Activated CD4-positive, alpha-beta T cell treated with anti-CD3 and anti-CD28 coated beads, Interleukin-2, amount 10 ng/mL, durations not matched to agents 24 days and 14 days (primary cell): Measurements from ENCODE around the gene NTRK2. TPM values are rescaled to one million over a fixed set of nuclear protein-coding genes. Genes with fewer than 3 reads are reported as not detected.
"Not testable (repeated sequence)": the region's sequence is repeated elsewhere in the genome, so short reads cannot be mapped to it uniquely, and the experiment has no call there.

ENCODE experiments used
- DNase-seq: peaks from one replicate; pipeline ENCODE4 v3.0.0; 2022
- H3K27ac Mint-ChIP-seq: one replicate; pipeline ENCODE4 v1.8.0; 2022; ENCODE audit warnings: mild to moderate bottlenecking, mixed read lengths
- H3K27me3 Mint-ChIP-seq: one replicate; pipeline ENCODE4 v1.8.0; 2022; ENCODE audit warnings: mixed read lengths
- H3K36me3 Mint-ChIP-seq: one replicate; pipeline ENCODE4 v1.8.0; 2022; ENCODE audit warnings: low read depth, mild to moderate bottlenecking, mixed read lengths
- H3K4me1 Mint-ChIP-seq: one replicate; pipeline ENCODE4 v1.8.0; 2021; ENCODE audit warnings: mixed read lengths
- H3K4me3 Mint-ChIP-seq: one replicate; pipeline ENCODE4 v1.8.0; 2022; ENCODE audit warnings: mild to moderate bottlenecking, moderate library complexity, mixed read lengths
- H3K9me3 Mint-ChIP-seq: one replicate; pipeline ENCODE4 v1.8.0; 2021; ENCODE audit warnings: mixed read lengths
- intact Hi-C: fragments of 100-400 bp; cut with micrococcal nuclease; formaldehyde crosslinking; loops from one replicate; pipeline ENCODE4 v1.15.1; 2023
- total RNA-seq: library from RNA; stranded (reverse); gene quantifications from 2 replicates; pipeline ENCODE4 v1.2.3, GENCODE V29; 2022

NTRK2 gene
- total RNA-seq, 1 donor from 2014 or later = 2.4 TPM

- Mint-ChIP-seq H3K27ac (no peak overlapping the region), H3K4me1 (peaks cover 6% of the 10 kb centered on the region), H3K36me3 (no peaks in the 10 kb centered on the region), H3K9me3 (no peaks in the 10 kb centered on the region), H3K4me3 (no peak overlapping the region), H3K27me3 (peaks cover 2% of the 10 kb centered on the region)
- intact Hi-C loops = no loop called here
- no peak for DNase-seq
Observed at GRCh38 chr9:84871983-84872382, 202.5 kb downstream of the NTRK2 start.

- Mint-ChIP-seq H3K4me1 (peaks cover 6% of the 10 kb centered on the region), H3K36me3 (no peaks in the 10 kb centered on the region), H3K9me3 (no peaks in the 10 kb centered on the region), H3K27me3 (peaks cover 2% of the 10 kb centered on the region), H3K27ac (no peak overlapping the region), H3K4me3 (no peak overlapping the region)
- no peak for DNase-seq
- intact Hi-C loops = no loop called here
Observed at GRCh38 chr9:84874022-84874421, 204.5 kb downstream of the NTRK2 start.

DNA sequence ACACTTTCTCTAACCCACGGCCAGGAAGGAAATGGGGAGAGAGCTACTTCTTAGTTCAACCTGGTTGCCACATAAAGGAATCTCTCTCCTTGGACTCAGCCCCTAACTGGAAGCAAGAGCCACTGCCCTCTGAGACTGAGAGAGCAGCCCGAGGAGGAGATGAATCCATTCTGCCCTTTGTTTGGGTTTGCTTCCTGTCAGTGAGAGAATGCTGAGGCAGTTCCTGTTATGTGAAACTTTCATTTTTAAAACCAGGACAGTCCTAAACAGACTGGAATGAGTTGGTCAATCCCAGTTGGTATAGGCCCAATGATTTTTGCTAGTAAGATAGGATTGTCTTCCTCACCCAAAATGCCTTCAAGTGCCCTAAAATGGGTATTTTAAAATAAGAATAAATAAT is 205.1 kb downstream of the NTRK2 start:
- peak; percentile 56 for DNase-seq
- Mint-ChIP-seq H3K27me3 (no peaks in the 10 kb centered on the region), H3K36me3 (no peaks in the 10 kb centered on the region), H3K9me3 (no peaks in the 10 kb centered on the region), H3K27ac (no peak overlapping the region), H3K4me1 (peaks cover 6% of the 10 kb centered on the region), H3K4me3 (no peak overlapping the region)
- intact Hi-C loops = no loop called here

- H3K4me3 Mint-ChIP-seq = no peak overlapping the region
- DNase-seq = no peak
- no peak overlapping the region for H3K27ac Mint-ChIP-seq
- H3K27me3 Mint-ChIP-seq = no peaks in the 10 kb centered on the region
- no peaks in the 10 kb centered on the region for H3K36me3 Mint-ChIP-seq
- peaks cover 6% of the 10 kb centered on the region for H3K4me1 Mint-ChIP-seq
- H3K9me3 Mint-ChIP-seq = no peaks in the 10 kb centered on the region
- intact Hi-C loops = no loop called here
Observed at GRCh38 chr9:84875193-84875592, 205.7 kb downstream of the NTRK2 start.

GRCh38 chr9:84879631-84880030 is 210.1 kb downstream of the NTRK2 start:
- Mint-ChIP-seq H3K27me3 (no peaks in the 10 kb centered on the region), H3K4me1 (peaks cover 2% of the 10 kb centered on the region), H3K9me3 (no peaks in the 10 kb centered on the region), H3K27ac (no peak overlapping the region), H3K4me3 (no peak overlapping the region), H3K36me3 (no peaks in the 10 kb centered on the region)
- intact Hi-C loops = no loop called here
- no peak for DNase-seq

- Mint-ChIP-seq H3K4me1 (no peaks in the 10 kb centered on the region), H3K36me3 (no peaks in the 10 kb centered on the region), H3K9me3 (no peaks in the 10 kb centered on the region), H3K27me3 (no peaks in the 10 kb centered on the region), H3K4me3 (no peak overlapping the region), H3K27ac (no peak overlapping the region)
- no peak for DNase-seq
- intact Hi-C loops = no loop called here
Observed at GRCh38 chr9:84880835-84881234, 211.3 kb downstream of the NTRK2 start.

DNA sequence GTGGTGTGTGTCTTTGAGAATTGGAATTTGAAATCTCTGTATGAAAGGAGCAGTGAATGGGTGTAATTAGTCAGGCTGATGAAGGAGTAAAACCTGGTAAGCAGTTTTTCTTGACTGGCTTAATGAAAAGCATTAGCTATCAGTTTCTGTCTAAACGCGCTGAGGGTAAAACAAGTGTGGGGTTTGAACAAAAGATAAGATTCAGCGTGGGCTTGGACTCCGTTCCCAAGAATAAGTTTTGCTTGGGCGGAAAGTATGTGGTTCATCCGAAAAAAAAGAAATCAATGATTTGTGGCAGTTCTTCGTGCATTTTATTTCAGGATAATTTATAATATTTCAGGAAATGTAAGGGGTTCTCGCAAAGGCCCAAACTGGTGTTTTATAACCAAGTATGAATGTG is 217.3 kb downstream of the NTRK2 start:
- Mint-ChIP-seq H3K9me3 (no peaks in the 10 kb centered on the region), H3K4me3 (no peak overlapping the region), H3K36me3 (no peaks in the 10 kb centered on the region), H3K27ac (no peak overlapping the region), H3K27me3 (no peaks in the 10 kb centered on the region), H3K4me1 (no peaks in the 10 kb centered on the region)
- intact Hi-C loops = no loop called here
- no peak for DNase-seq

GRCh38 chr9:84891924-84892323 is 222.4 kb downstream of the NTRK2 start:
- Mint-ChIP-seq H3K9me3 (no peaks in the 10 kb centered on the region), H3K27ac (no peak overlapping the region), H3K27me3 (no peaks in the 10 kb centered on the region), H3K4me1 (no peaks in the 10 kb centered on the region), H3K36me3 (no peaks in the 10 kb centered on the region), H3K4me3 (no peak overlapping the region)
- no peak for DNase-seq
- intact Hi-C loops = no loop called here

DNA sequence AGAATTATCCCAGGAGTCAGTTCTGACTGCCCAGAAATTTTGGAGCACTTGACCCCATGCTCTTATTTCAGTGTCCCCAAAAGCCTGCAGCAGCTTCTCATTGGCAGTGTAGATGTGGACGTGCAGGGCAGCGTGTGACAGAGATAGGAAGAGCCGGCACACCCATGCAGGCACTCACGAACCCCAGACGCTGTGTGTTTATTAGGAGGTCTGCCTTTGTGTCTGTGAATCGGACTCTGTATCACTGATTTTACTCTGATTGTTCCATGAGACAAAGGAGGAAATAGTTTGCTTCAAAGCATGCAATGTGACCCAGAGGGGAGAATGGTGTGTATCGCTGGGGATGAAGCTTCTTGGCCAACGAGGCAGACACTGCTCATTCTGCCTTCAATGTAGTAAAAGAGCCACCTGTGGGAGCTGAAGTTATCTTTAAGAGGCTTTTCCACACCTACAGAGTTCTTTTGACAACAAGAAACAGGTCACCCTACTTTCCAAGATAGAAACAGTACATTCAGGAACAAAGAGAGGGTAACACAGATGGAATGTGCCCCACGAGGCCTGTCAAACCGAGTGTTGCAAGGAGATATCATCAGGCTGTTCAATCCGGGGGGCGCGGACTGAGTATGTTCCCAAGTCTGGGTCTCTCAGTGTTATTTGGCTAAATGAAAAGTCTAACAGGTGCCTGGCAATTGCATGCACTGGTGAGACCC is 224.0 kb downstream of the NTRK2 start:
- Mint-ChIP-seq H3K4me1 (no peaks in the 10 kb centered on the region), H3K27ac (no peak overlapping the region), H3K9me3 (no peaks in the 10 kb centered on the region), H3K4me3 (no peak overlapping the region), H3K27me3 (no peaks in the 10 kb centered on the region), H3K36me3 (no peaks in the 10 kb centered on the region)
- intact Hi-C loops = no loop called here
- DNase-seq = no peak

- H3K9me3 Mint-ChIP-seq = no peaks in the 10 kb centered on the region
- DNase-seq = no peak
- intact Hi-C loops = no loop called here
- H3K4me3 Mint-ChIP-seq = no peak overlapping the region
- no peaks in the 10 kb centered on the region for H3K36me3 Mint-ChIP-seq
- H3K4me1 Mint-ChIP-seq = no peaks in the 10 kb centered on the region
- H3K27ac Mint-ChIP-seq = no peak overlapping the region
- no peaks in the 10 kb centered on the region for H3K27me3 Mint-ChIP-seq
Observed at GRCh38 chr9:84894859-84895258, 225.3 kb downstream of the NTRK2 start.

GRCh38 chr9:84897362-84898094 is 228.0 kb downstream of the NTRK2 start:
- Mint-ChIP-seq H3K4me1 (no peaks in the 10 kb centered on the region), H3K36me3 (no peaks in the 10 kb centered on the region), H3K4me3 (no peak overlapping the region), H3K27ac (no peak overlapping the region), H3K9me3 (no peaks in the 10 kb centered on the region), H3K27me3 (no peaks in the 10 kb centered on the region)
- DNase-seq = no peak
- intact Hi-C loops = no loop called here

DNA sequence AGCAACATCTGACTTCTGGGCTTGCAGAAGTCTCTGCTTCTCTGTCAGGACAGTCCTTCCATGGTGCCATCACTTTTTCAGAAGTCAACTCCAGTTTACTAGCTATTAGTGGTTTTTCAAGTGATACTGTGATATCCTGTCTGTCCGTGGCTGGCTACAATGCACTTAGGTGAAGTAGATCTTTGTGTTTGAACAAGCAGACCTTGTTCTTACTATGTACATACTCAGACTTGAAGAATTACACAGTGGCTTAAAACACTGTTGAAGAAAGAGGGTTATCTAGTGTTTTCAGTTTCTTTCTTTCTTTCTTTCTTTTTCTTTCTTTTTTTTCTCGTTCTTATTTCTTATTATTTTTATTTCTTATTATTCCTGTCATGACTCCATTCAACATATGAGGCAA is 228.7 kb downstream of the NTRK2 start:
- intact Hi-C loops = no loop called here
- H3K4me3 Mint-ChIP-seq = no peak overlapping the region

GRCh38 chr9:84898618-84899017 is 229.1 kb downstream of the NTRK2 start:
- H3K27me3 Mint-ChIP-seq, intact Hi-C loops, H3K27ac Mint-ChIP-seq, H3K4me1 Mint-ChIP-seq, H3K36me3 Mint-ChIP-seq, DNase-seq, H3K9me3 Mint-ChIP-seq, H3K4me3 Mint-ChIP-seq: not testable (repeated sequence)

More for the DNA sequence above, 228.7 kb downstream of the NTRK2 start:
- no peaks in the 10 kb centered on the region for H3K27me3 Mint-ChIP-seq
- no peaks in the 10 kb centered on the region for H3K36me3 Mint-ChIP-seq
- H3K4me1 Mint-ChIP-seq = no peaks in the 10 kb centered on the region
- no peak overlapping the region for H3K27ac Mint-ChIP-seq
- DNase-seq = no peak
- H3K9me3 Mint-ChIP-seq = no peaks in the 10 kb centered on the region

DNA sequence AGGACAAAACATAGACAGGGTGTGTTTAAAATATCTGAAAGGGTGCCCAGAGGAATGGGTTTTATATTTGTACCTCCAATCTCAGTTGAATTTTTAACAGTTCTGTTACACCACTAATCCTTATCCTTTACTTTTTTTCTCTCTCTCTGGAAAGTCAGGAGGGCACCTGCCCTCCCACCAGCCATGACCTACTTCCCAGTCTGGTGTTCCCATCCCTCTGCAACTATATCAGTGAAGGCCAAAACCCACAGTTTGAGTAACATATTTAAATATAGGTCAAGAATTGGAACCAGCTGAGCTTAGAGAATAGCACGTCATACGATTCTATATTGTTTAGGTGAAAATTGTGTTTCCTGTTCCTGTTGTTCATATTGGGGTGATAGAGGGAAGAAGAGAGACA is 229.8 kb downstream of the NTRK2 start:
- Mint-ChIP-seq H3K4me3 (no peak overlapping the region), H3K9me3 (no peaks in the 10 kb centered on the region), H3K27me3 (peaks cover 2% of the 10 kb centered on the region), H3K36me3 (no peaks in the 10 kb centered on the region), H3K27ac (no peak overlapping the region), H3K4me1 (no peaks in the 10 kb centered on the region)
- intact Hi-C loops = no loop called here
- DNase-seq = no peak

DNA sequence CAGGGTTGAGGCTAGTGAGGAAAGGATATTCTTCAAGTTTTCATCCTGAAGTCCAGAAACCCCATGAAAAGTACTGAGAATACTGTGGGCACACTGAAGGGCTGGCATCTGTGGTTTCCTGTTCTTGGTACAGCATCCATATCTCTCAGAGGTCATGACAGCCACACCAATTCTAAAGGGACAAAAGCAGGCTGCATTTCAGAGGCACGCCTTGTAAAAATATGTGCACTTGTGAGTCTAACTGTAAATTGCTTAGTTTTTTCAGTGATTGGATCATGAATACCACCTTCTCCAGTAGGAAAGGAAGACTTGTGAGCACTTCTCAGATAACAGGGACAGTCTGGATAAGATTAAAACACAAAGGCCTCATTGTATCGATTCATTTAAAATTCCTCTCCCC is 230.9 kb downstream of the NTRK2 start:
- Mint-ChIP-seq H3K27ac (no peak overlapping the region), H3K4me3 (no peak overlapping the region), H3K27me3 (peaks cover 2% of the 10 kb centered on the region), H3K9me3 (no peaks in the 10 kb centered on the region), H3K4me1 (no peaks in the 10 kb centered on the region), H3K36me3 (no peaks in the 10 kb centered on the region)
- intact Hi-C loops = no loop called here
- DNase-seq = no peak
